HCT116 (cell line): Measurements from ENCODE around the gene IST1. TPM values are rescaled to one million over a fixed set of nuclear protein-coding genes. Genes with fewer than 3 reads are reported as not detected.

Experiments used
- ATAC-seq: fragments of 200-7000 bp; cut with Tn5 transposase; 2 replicates; pipeline ENCODE4 v1.9.1; 2020; ENCODE audit warnings: mild to moderate bottlenecking, moderate library complexity
- BruUV-seq: library from RNA; stranded (reverse); fragments of 400-500 nt; replicated peaks from 2 replicates; lab custom pipeline; 2021; lab: Mats Ljungman, UMichigan
- CTCF ChIA-PET: fragments of 300-600 bp; sonication (Branson Sonifier 250); formaldehyde crosslinking; loops from one replicate; lab custom pipeline; 2021; ENCODE audit warnings: antibody characterized with exemption; lab: Charles Lee
- POLR2A ChIA-PET: fragments of 300-600, 350-600 bp; sonication (Branson Sonifier 250); formaldehyde crosslinking; loops from one replicate; lab custom pipeline; 2021; ENCODE audit warnings: antibody characterized with exemption; lab: Charles Lee
- RAD21 ChIA-PET, 2 experiments: fragments of 300-600 bp; sonication (Branson Sonifier 250); formaldehyde crosslinking; loops; one replicate each; lab custom pipeline; 2023; ENCODE audit warnings: low total read pairs in 2 of 2; ENCODE audit not compliant: uncharacterized antibody in 2 of 2, unreplicated experiment in 2 of 2, low non-redundant PET in 1 of 2; lab: Charles Lee
- DNase-seq: peaks from one replicate; pipeline ENCODE4 v3.0.0-alpha.2; 2010; ENCODE audit warnings: low read depth, low spot score
- H2AFZ ChIP-seq: fragments of 200-600 bp; shearing (Covaris generic), sonication (generic); 2 replicates; pipeline ENCODE4 v1.6.1; 2017; ENCODE audit warnings: low read depth, mixed run types, mixed read lengths, antibody characterized with exemption, low read length; ENCODE audit not compliant: poor library complexity, severe bottlenecking
- H3K27ac ChIP-seq: 2 replicates; pipeline ENCODE4 v1.5.1; 2012; ENCODE audit warnings: low read depth, low read length
- H3K27me3 ChIP-seq: fragments of 200-600 bp; sonication (generic); 2 replicates; pipeline ENCODE4 v1.6.1; 2016; ENCODE audit warnings: mixed run types, low read length, mixed read lengths; ENCODE audit not compliant: insufficient read depth
- H3K36me3 ChIP-seq, 2 experiments: fragments of 200-500 bp in 1 of 2; fragments of 200-600 bp in 1 of 2; sonication (Bioruptor generic) in 1 of 2; sonication (generic) in 1 of 2; 2 replicates each; pipeline versions ENCODE4 v1.5.1 to v1.6.1; 2014 to 2016; ENCODE audit warnings: low read length in 2 of 2, inconsistent platforms in 1 of 2, mixed read lengths in 1 of 2, mixed run types in 1 of 2; ENCODE audit not compliant: insufficient read depth in 2 of 2, control insufficient read depth in 1 of 2
- H3K4me1 ChIP-seq, 2 experiments: fragments of 200-600 bp in 1 of 2; sonication (generic) in 1 of 2; 2 replicates each; pipeline versions ENCODE4 v1.5.1 to v1.6.1; 2012 to 2017; ENCODE audit warnings: low read length in 2 of 2, inconsistent platforms in 1 of 2, mild to moderate bottlenecking in 1 of 2, mixed read lengths in 1 of 2, mixed run types in 1 of 2, moderate library complexity in 1 of 2; ENCODE audit not compliant: insufficient read depth in 2 of 2, control insufficient read depth in 1 of 2
- H3K4me2 ChIP-seq: fragments of 200-600 bp; sonication (generic); 2 replicates; pipeline ENCODE4 v1.6.1; 2017; ENCODE audit warnings: mixed run types, low read length, mixed read lengths
- H3K4me3 ChIP-seq, 2 experiments: fragments of 200-600 bp in 1 of 2; sonication (generic) in 1 of 2; replicated peaks in 1 of 2; 2 replicates each; pipeline ENCODE4 v1.5.1; 2011 to 2016; ENCODE audit warnings: low read length in 2 of 2, control low read depth in 1 of 2, low read depth in 1 of 2, mild to moderate bottlenecking in 1 of 2, mixed read lengths in 1 of 2, mixed run types in 1 of 2
- H3K79me2 ChIP-seq: fragments of 200-600 bp; sonication (generic); 2 replicates; pipeline ENCODE4 v1.6.1; 2017; ENCODE audit warnings: mild to moderate bottlenecking, mixed run types, low read length, moderate library complexity, mixed read lengths; ENCODE audit not compliant: insufficient read depth
- H3K9ac ChIP-seq: fragments of 200-600 bp; sonication (generic); 2 replicates; pipeline ENCODE4 v1.6.1; 2016; ENCODE audit warnings: low read length, mixed read lengths
- H3K9me2 ChIP-seq: fragments of 200-600 bp; sonication (generic), shearing (Covaris generic); 2 replicates; pipeline ENCODE4 v1.6.1; 2017; ENCODE audit warnings: mixed run types, mild to moderate bottlenecking, moderate library complexity; ENCODE audit not compliant: insufficient read depth
- H3K9me3 ChIP-seq, 2 experiments: fragments of 200-500 bp in 1 of 2; fragments of 200-600 bp in 1 of 2; sonication (Bioruptor generic) in 1 of 2; sonication (generic) in 1 of 2; 2 replicates each; pipeline ENCODE4 v1.6.1; 2014 to 2017; ENCODE audit warnings: low read length in 2 of 2, mixed read lengths in 2 of 2, inconsistent platforms in 1 of 2, low read depth in 1 of 2, mild to moderate bottlenecking in 1 of 2, mixed run types in 1 of 2, moderate library complexity in 1 of 2; ENCODE audit not compliant: control insufficient read depth in 1 of 2, insufficient read depth in 1 of 2
- H4K20me1 ChIP-seq: fragments of 200-600 bp; sonication (generic), shearing (Covaris generic); 2 replicates; pipeline ENCODE4 v1.6.1; 2017; ENCODE audit warnings: mixed run types, mild to moderate bottlenecking, moderate library complexity; ENCODE audit not compliant: insufficient read depth
- ATF3 ChIP-seq: IDR thresholded peaks from 2 replicates; pipeline ENCODE4 v1.6.1; 2012
- CBX3 ChIP-seq: IDR thresholded peaks from 2 replicates; pipeline ENCODE4 v1.6.1; 2012; ENCODE audit warnings: low read depth
- CEBPB ChIP-seq: IDR thresholded peaks from 2 replicates; pipeline ENCODE4 v1.6.1; 2012; ENCODE audit warnings: low read depth
- EGR1 ChIP-seq: IDR thresholded peaks from 2 replicates; pipeline ENCODE4 v1.6.1; 2012; ENCODE audit warnings: low read depth
- EZH2 ChIP-seq: fragments of 200-600 bp; sonication (generic); IDR thresholded peaks from 2 replicates; pipeline ENCODE4 v1.6.1; 2017; ENCODE audit warnings: antibody characterized with exemption, mixed run types
- FOSL1 ChIP-seq: IDR thresholded peaks from 2 replicates; pipeline ENCODE4 v1.6.1; 2012; ENCODE audit warnings: low read depth
- JUND ChIP-seq: IDR thresholded peaks from 2 replicates; pipeline ENCODE4 v1.6.1; 2012
- MAX ChIP-seq: IDR thresholded peaks from 2 replicates; pipeline ENCODE4 v1.6.1; 2012
- POLR2A ChIP-seq: IDR thresholded peaks from 2 replicates; pipeline ENCODE4 v1.7.0; 2011; ENCODE audit warnings: borderline replicate concordance; ENCODE audit not compliant: insufficient read depth, insufficient read length; ENCODE audit errors: extremely low read depth
- POLR2AphosphoS5 ChIP-seq: IDR thresholded peaks from 2 replicates; pipeline ENCODE4 v1.6.1; 2011; ENCODE audit warnings: mild to moderate bottlenecking, low read depth, low read length, moderate library complexity
- RAD21 ChIP-seq: IDR thresholded peaks from 2 replicates; pipeline ENCODE4 v1.6.1; 2012; ENCODE audit warnings: low read depth, mild to moderate bottlenecking
- REST ChIP-seq: IDR thresholded peaks from 2 replicates; pipeline ENCODE4 v1.6.1; 2012; ENCODE audit warnings: low read depth
- SIN3A ChIP-seq: IDR thresholded peaks from 2 replicates; pipeline ENCODE4 v1.6.1; 2012; ENCODE audit warnings: low read depth
- SP1 ChIP-seq: IDR thresholded peaks from 2 replicates; pipeline ENCODE4 v1.6.1; 2012; ENCODE audit warnings: low read depth
- SRF ChIP-seq: IDR thresholded peaks from 2 replicates; pipeline ENCODE4 v1.6.1; 2012; ENCODE audit warnings: low read depth
- TCF7L2 ChIP-seq: IDR thresholded peaks from 2 replicates; pipeline ENCODE4 v1.7.0; 2011; ENCODE audit warnings: borderline replicate concordance, inconsistent platforms; ENCODE audit not compliant: insufficient read depth, insufficient read length; ENCODE audit errors: extremely low read depth
- YY1 ChIP-seq: IDR thresholded peaks from 2 replicates; pipeline ENCODE4 v1.6.1; 2011; ENCODE audit warnings: low read length, low read depth, moderate library complexity, mild to moderate bottlenecking; ENCODE audit not compliant: insufficient replicate concordance; ENCODE audit errors: extremely low read depth
- ZBTB33 ChIP-seq: IDR thresholded peaks from 2 replicates; pipeline ENCODE4 v1.6.1; 2011; ENCODE audit warnings: mild to moderate bottlenecking, low read length, moderate library complexity; ENCODE audit not compliant: insufficient replicate concordance; ENCODE audit errors: extremely low read depth
- ZFX ChIP-seq: fragments of 450-650 bp; IDR thresholded peaks from 2 replicates; pipeline ENCODE4 v1.6.1; 2017
- intact Hi-C: fragments of 100-400 bp; cut with micrococcal nuclease; formaldehyde crosslinking; loops from 2 replicates; pipeline ENCODE4 v1.10.0; 2022
- total RNA-seq: library from RNA; stranded (reverse); gene quantifications from one replicate; pipeline ENCODE4 v1.2.1, GENCODE V29; 2021; ENCODE audit not compliant: unreplicated experiment

IST1 gene
- total RNA-seq, 1 experiment from 2014 or later, result 191 TPM

GRCh38 chr16:71969353-71969752, 74.0 kb downstream of the IST1 start:
- intact Hi-C loops, result loop anchor here (10.0 kb wide), 1 partner anchor 185 kb away; no protein-coding TSS in a partner anchor
- no TSS peak for BruUV-seq
- Histone ChIP-seq H3K79me2 (no peaks in the 10 kb centered on the region), H3K36me3 (no peaks in the 10 kb centered on the region), H2AFZ (no peak overlapping the region), H3K9me2 (no peaks in the 10 kb centered on the region), H3K4me1 (no peaks in the 10 kb centered on the region), H3K4me2 (no peak overlapping the region), H3K9ac (no peak overlapping the region), H3K27me3 (no peaks in the 10 kb centered on the region), H3K9me3 (no peaks in the 10 kb centered on the region), H3K27ac (no peak overlapping the region), H4K20me1 (no peaks in the 10 kb centered on the region), H3K4me3 (no peak overlapping the region)
- DNase-seq (no peak), ATAC-seq (no peak)
- CTCF ChIA-PET, result interaction anchor here (0.8 kb wide), 1 partner anchor 9 kb away, joined by 3 read pairs; no protein-coding TSS in a partner anchor
- RAD21 ChIA-PET, result no interaction called here
- POLR2A ChIA-PET, result no interaction called here
- TF ChIP-seq EZH2, result no peak
- no peak for TF ChIP-seq ZBTB33
- TF ChIP-seq CBX3, result no peak
- TF ChIP-seq MAX, result no peak
- no peak for TF ChIP-seq YY1
- no peak for TF ChIP-seq POLR2AphosphoS5
- TF ChIP-seq ATF3, result no peak
- no peak for TF ChIP-seq SRF
- TF ChIP-seq ZFX, result no peak
- TF ChIP-seq FOSL1, result no peak
- TF ChIP-seq SP1, result no peak
- TF ChIP-seq REST, result no peak
- TF ChIP-seq POLR2A, result no peak
- no peak for TF ChIP-seq CEBPB
- no peak for TF ChIP-seq TCF7L2
- no peak for TF ChIP-seq SIN3A
- no peak for TF ChIP-seq RAD21
- no peak for TF ChIP-seq JUND
- TF ChIP-seq EGR1, result no peak
